MM.1S (cell line): Measurements from ENCODE around the gene AMOTL2.

Experiments used
- EZH2 ChIP-seq: fragments of 300-600 bp; sonication (generic); optimal IDR thresholded peaks from 2 replicates; pipeline ENCODE3; 2017; ENCODE audit warnings: low read depth, mild to moderate bottlenecking, antibody characterized with exemption, low read length, mixed read lengths
- EZH2phosphoT487 ChIP-seq: fragments of 300-600 bp; sonication (generic); IDR thresholded peaks from 2 replicates; pipeline ENCODE4 v1.6.1; 2018; ENCODE audit warnings: antibody characterized with exemption, low read length

DNA sequence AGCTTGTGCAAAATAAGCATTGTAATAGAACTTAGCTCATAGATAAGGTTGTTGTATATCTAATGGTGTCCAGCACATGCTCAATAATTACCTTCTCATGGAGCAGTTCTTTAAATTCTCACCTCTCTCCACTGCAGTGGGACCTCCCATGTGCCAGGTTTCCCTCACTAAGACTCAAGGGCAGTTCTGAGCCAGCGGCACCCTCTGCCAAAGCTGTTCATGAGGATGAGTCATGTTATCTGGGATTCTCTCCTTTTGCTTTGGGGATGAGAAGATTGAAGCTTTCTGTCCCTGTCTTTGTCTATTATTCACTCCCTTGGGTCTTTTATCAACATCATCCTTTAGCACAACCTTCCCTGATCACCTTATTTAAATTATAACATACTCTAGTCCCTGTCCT lies 15.6 kb upstream of the AMOTL2 start:
- TF ChIP-seq EZH2 = no peak
- TF ChIP-seq EZH2phosphoT487 = no peak
